Measurements from ENCODE around the gene RBMS2. TPM values are rescaled to one million over a fixed set of nuclear protein-coding genes. Genes with fewer than 3 reads are reported as not detected.
A peak's percentile ranks its signal among the peaks of the same experiment; 100 is the strongest.
"Not testable (repeated sequence)": the region's sequence is repeated elsewhere in the genome, so short reads cannot be mapped to it uniquely, and the experiment has no call there.

Gene RBMS2
- total RNA-seq, 2 donors from 2014 or later, result 32.6 to 40.7 TPM

- intact Hi-C loops (cut with DNase I); DNase-seq; ATAC-seq: not testable (repeated sequence)
These were observed 21.7 kb upstream of the RBMS2 start for GRCh38 chr12:56499879-56500278.

DNA sequence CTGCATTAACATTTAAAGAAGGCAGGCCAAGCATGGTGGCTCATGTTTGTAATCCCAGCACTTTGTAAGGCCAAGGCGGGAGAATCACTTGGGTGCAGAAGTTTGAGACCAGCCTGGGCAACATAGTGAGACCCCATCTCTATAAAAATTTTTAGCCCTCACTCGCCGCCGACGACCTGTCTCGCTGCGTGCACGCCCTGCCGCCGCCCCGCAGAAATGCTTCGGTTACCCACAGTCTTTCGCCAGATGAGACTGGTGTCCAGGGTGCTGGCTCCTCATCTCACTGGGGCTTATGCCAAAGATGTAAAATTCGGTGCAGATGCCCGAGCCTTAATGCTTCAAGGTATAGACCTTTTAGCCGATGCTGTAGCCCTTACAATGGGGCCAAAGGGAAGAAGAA, 10.8 kb upstream of the RBMS2 start:
- ATAC-seq (no peak), DNase-seq (no peak)
- intact Hi-C loops (cut with DNase I), result no loop called here

DNA sequence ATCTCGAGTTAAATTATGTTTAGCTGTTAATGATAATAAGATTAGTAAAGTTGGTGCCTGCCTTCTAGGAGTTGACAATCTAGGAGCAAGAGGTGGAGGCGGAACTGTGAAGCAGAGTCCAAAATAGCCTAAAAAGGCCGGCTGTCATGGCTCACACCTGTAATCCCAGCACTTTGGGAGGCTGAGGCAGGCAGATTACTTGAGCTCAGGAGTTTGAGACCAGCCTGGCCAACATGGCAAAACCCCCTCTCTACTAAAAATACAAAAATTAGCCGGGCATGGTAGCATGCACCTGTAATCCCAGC, 7.7 kb upstream of the RBMS2 start:
- intact Hi-C loops (cut with DNase I), result loop anchor here in 1 of 2 donors (2.0 kb wide), 1 partner anchor 59 kb away; no protein-coding TSS in a partner anchor
- DNase-seq, result not testable (repeated sequence)
- peak; percentile 8 to 18 for ATAC-seq

DNA sequence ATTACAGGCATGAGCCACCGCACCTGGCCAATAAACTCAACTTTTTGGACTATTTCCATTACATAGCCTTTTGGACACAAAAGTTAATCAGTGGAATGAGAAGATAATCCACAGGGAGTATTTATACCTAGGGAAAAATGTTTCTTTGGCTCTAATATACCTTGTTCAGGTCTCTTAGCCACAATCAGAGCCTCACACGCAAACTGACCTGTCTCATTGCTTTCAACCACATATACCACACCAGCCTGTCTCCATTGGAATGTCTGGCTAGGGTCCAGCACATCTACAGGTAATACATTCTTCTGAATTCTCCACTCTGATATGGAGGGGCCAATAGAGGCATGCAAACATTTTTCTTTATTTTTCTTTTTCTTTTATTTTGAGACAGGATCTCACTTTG, 3.8 kb upstream of the RBMS2 start:
- ATAC-seq (no peak), DNase-seq (no peak)
- intact Hi-C loops (cut with DNase I), result loop anchor here in 1 of 2 donors (2.0 kb wide), 1 partner anchor 53 kb away; no protein-coding TSS in a partner anchor

GRCh38 chr12:56518570-56518969, 3.0 kb upstream of the RBMS2 start:
- ATAC-seq (no peak), DNase-seq (no peak)
- intact Hi-C loops (cut with DNase I), result no loop called here

DNA sequence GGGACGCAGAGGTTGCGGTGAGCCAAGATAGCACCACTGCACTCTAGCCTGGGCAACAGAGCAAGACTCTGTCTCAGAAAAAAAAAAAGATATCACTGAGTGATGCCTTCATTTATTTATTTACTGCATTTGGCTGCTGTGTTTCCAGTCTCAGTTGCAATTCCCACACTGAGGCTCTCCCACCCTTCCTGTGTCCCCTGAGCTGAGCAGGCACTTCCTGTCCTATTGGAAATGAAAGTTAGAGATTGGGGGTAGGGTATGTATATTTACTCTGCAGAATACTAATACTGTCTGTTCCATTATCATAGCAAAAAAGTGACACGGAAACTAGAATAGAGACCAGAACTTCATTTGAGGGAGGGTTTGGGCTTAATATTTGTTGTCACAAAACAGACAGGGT, 1.6 kb upstream of the RBMS2 start:
- intact Hi-C loops (cut with DNase I), result loop anchor here in 1 of 2 donors (5.0 kb wide), 1 partner anchor 112 kb away; the partner anchor contains the start of gene BAZ2A
- DNase-seq (peak; percentile 43), ATAC-seq (peak in 1 of 2 donors; percentile 20)

- ATAC-seq, result peak in 1 of 2 donors; percentile 44
- intact Hi-C loops (cut with DNase I), result loop anchor here in 1 of 2 donors (5.0 kb wide), 1 partner anchor 112 kb away; the partner anchor contains the start of gene BAZ2A
- DNase-seq, result no peak
These were observed 1.1 kb upstream of the RBMS2 start for GRCh38 chr12:56520506-56520905.

DNA sequence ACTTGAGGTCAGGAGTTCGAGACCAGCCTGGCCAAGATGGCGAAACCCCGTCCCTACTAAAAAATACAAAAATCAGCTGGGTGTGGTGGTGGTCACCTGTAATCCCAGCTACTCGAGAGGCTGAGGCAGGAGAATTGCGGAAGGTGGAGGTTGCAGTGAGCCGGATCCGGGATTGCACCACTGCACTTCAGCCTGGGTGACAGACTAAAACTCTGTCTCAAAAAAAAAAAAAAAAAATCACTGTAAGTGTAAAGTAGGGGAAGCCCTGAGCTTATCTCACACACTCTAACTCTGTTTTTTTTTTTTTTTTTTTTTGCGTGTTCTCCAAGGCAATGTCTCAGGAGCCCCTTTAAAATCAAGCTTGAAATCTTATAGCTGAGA, 421 bp upstream of the RBMS2 start:
- DNase-seq (peak; percentile 35), ATAC-seq (peak; percentile 18 to 55)
- intact Hi-C loops (cut with DNase I), result loop anchor here in 1 of 2 donors (5.0 kb wide), 1 partner anchor 111 kb away; the partner anchor contains the start of gene BAZ2A

DNA sequence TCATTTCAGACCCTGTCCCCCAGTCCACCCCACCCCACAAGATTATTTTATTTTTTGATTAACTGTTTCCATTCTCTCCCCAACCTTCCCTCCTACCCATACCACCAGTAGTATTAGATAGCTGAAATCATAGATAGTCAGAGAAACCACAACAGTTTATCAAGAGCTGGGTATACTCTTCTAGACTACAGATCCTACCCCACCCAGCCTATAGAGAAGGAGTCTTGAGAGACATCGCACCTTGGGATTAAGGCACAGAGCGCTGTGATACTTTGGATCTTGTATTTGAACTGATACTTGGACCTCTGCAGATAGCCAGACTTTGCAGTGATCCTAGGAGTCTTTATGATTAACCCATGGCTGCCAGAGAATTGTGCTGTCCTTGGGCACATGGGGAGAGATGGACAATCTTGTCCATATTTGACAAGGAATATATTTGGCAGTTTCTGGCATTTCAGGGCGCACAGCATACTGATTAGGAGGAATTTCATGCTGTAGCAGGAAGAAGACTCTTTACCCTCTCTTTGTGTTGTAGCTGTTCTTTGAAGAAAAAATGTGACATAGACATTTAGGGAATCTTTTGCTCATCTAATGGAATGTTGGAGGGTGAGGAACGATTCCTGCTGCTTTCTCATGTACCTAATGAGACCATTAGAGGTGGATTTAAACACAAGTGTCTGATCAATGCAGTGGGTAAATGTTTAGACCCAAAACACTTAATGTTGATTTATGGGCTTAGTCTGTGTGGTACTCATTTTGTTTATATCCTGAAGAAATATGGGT, 982 bp downstream of the RBMS2 start:
- DNase-seq (no peak), ATAC-seq (peak in 1 of 2 donors; percentile 2)
- intact Hi-C loops (cut with DNase I), result loop anchor here in 1 of 2 donors (5.0 kb wide), 1 partner anchor 110 kb away; the partner anchor contains the start of gene BAZ2A

DNA sequence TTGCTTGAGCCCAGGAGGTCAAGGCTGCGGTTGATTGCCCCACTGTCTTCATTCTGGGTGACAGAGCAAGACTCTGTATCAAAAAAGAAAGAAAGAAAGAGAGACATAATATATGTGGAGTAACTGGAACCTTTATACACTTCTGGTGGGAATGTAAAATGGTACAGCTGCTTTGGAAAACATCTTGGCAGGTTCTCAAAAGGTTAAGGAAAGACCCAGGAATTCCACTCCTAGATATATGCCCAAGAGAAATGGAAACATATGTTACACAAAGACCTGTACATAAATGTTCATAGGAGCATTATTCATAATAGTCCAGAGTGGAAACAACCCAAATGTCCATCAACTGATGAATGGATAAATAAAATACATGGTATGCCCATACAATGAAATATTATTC, 7.2 kb downstream of the RBMS2 start:
- ATAC-seq, result no peak
- DNase-seq, result no peak
- intact Hi-C loops (cut with DNase I), result no loop called here

GRCh38 chr12:56529656-56530055, 8.0 kb downstream of the RBMS2 start:
- DNase-seq (no peak), ATAC-seq (no peak)
- intact Hi-C loops (cut with DNase I), result no loop called here

DNA sequence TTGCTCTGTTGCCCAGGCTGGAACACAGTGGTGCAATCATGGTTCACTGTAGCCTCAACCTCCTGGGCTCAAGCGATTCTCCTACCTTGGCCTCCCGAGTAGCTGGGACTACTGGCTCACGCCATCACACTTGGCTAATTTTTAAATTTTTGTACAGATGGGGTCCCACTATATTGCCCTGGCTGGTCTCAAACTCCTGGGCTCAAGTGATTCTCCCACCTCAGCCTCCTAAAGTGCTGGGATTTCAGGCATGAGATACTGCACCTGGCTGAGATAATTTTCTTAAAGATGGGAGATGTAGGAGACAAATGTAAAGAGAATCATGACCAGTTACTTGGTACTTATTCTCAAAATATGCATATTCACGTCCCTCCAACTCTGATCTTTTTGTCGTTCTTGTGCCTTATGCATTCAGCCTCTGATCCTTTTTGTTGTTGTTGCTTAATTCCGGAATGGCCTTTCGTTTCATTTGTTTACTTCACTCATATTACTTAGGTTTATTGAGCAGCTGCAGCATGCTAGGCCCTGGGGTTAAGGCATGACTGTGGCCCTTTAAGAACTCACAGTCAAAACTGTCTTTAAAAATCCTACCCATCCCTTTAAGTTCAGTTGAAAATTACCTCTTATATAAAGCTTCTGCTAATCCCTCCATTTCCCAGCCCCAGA, 8.9 kb downstream of the RBMS2 start:
- DNase-seq, result no peak
- intact Hi-C loops (cut with DNase I), result no loop called here
- ATAC-seq, result no peak

GRCh38 chr12:56537546-56537945, 15.9 kb downstream of the RBMS2 start:
- ATAC-seq, result no peak
- DNase-seq, result no peak
- intact Hi-C loops (cut with DNase I), result no loop called here

DNA sequence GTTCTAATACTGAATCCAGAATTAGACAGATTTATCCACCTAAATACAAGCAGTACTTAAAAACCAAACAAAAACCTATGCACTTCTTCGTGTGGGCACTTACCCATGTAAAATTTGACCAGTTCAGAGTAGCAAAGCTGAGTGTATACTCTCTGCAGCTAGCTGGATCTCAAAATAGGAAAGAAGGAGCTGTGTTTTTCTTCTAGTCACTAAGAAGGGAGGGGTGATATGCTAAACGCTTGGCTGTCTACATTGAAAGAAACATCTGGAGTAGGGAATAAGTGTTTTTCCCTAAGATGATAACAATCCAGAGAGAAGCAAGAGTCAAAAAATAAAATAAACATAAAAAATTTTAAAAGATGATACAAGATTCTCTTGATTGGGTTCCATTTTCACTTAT, 20.0 kb downstream of the RBMS2 start:
- DNase-seq, result no peak
- no peak for ATAC-seq
- intact Hi-C loops (cut with DNase I), result no loop called here

GRCh38 chr12:56542164-56542563, 20.5 kb downstream of the RBMS2 start:
- no peak for ATAC-seq
- intact Hi-C loops (cut with DNase I), result no loop called here
- DNase-seq, result no peak

- intact Hi-C loops (cut with DNase I), result no loop called here
- DNase-seq, result no peak
- ATAC-seq, result no peak
These were observed 23.5 kb downstream of the RBMS2 start for GRCh38 chr12:56545023-56545604.

DNA sequence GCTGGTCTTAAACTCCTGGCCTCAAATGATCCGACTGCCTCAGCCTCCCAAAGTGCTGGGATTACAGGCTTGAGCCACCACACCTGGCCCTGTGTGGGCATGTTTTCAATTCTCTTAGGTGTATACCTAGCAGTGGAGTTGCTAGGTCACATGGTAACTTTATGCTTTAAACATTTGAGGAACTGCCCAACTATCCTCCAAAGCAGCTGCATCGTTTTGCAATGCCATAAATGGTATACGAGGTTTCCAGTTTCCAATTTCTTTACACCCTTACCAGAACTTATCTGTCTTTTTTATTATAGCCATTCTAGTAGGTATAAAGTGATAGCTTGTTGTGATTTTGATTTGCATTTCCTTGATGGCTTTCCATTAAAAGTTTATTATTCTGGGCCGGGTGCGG, 25.1 kb downstream of the RBMS2 start:
- ATAC-seq, result no peak
- no peak for DNase-seq
- intact Hi-C loops (cut with DNase I), result no loop called here

DNA sequence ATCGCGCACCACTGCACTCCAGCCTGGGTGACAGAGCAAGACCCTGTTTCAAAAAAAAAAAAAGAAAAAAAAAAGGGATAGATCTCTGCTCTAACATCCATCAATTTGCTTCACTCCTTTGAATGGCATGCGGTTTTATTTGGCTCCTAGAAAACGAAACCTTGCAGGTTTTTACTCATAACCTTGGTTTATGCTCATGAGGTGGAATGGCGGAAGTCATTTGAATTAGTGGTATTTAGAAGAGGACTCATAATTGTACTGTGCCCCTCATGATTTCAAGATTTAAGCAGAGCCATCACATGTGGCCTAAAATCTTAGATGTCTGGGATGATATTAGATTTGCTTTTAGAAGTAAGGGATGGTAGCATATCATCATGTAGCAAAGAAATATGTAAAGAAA, 29.4 kb downstream of the RBMS2 start:
- intact Hi-C loops (cut with DNase I), result no loop called here
- DNase-seq, result no peak
- ATAC-seq, result no peak

DNA sequence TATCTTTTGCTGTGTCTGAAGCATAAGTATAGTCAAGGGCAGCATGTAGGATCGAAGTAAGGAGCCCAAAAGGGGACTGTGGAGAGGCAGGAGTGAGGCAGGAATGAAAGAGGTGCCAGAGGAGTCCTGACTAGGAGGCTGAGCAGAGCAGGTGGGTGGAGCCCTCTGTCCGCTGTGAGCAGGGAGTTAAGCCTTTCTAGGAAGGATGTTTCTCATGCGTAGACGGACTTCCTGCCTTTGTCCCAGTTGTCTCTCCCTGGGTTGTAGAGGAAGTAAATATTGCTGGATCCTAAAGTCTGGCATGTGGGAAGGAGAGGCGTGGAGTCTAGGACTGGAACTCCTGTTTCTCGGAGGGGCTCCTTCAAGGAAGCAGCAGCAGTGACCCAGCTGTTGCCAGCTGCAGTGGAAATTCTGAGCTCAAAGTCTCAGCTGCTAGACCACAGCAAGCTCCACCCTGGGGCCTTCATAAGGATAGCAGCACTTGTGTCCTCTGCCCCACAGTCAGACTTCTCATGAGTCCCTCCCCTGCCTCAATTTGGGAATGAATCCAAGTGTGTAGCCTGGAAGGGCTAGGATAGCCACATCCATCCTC, 44.0 kb downstream of the RBMS2 start:
- DNase-seq, result peak; percentile 90
- peak; percentile 93 to 94 for ATAC-seq
- intact Hi-C loops (cut with DNase I), result no loop called here

DNA sequence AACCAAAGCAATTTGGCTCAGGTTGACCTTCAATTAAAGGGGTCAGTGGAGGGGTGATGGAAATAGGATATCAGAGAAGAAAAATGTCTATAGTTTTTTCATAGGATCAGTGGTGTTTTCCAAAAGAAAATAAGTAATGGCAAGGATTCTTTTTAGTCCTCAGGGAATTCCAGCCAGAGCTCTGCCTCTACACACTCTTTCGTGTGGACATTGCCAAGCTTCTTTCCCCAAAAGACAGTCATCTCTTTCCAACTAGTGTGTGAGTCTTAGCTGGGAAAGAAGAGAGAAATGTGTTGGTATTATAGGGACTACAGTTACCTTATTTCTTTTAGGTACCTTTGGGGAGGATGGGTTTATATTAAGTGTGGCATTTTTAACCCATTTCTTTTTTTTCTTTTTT, 46.5 kb downstream of the RBMS2 start:
- DNase-seq (no peak), ATAC-seq (no peak)
- intact Hi-C loops (cut with DNase I), result no loop called here

Data from left cardiac atrium (tissue), 4 donors.